ENCODE measurements around the gene GABRR2. TPM values are rescaled to one million over a fixed set of nuclear protein-coding genes. Genes with fewer than 3 reads are reported as not detected.

GABRR2 gene
- total and polyA plus RNA-seq, 2 of the 4 experiments (the other 2 are of a cell fraction) = 0.26 TPM; not detected in 1

GRCh38 chr6:89320012-89320559 lies 5.0 kb upstream of the GABRR2 start:
- no peak overlapping the region for H2BK120ac ChIP-seq (ENCODE audit: low read depth, low read length)
- no peak overlapping the region for H2AFZ ChIP-seq (replicated peaks; ENCODE audit: low read length, poor library complexity)
- no peak overlapping the region for H3K23ac ChIP-seq (ENCODE audit: low read depth, low read length)
- no peaks in the 10 kb centered on the region for H3K79me1 ChIP-seq (ENCODE audit: low read depth in 1 of 2, low read length in 2 of 2)
- H3K4ac ChIP-seq (ENCODE audit: low read depth, low read length) = no peak overlapping the region
- no TSS peak for BruUV-seq (replicated peaks)
- H2BK20ac ChIP-seq (ENCODE audit: low read depth, low read length) = no peak overlapping the region
- no peak overlapping the region for H3K56ac ChIP-seq (ENCODE audit: extremely low read depth, insufficient read depth, low read length)
- H3K9me1 ChIP-seq (ENCODE audit: insufficient read depth, low read length) = no peaks in the 10 kb centered on the region
- dilution Hi-C loops (cut with HindIII; ENCODE audit: low sequenced_read_pairs, unreplicated experiment) = no loop called here
- no peak for ATAC-seq (ENCODE audit: low read depth)
- intact Hi-C loops (cut with micrococcal nuclease) = no loop called here
- H4K8ac ChIP-seq (ENCODE audit: low read depth in 2 of 2, low read length in 2 of 2) = no peak overlapping the region
- H3K9ac ChIP-seq (ENCODE audit: low read depth, low read length) = no peak overlapping the region
- peaks cover 3% of the 10 kb centered on the region; the same call in 1 of the 2 replicates for H3K36me3 ChIP-seq (ENCODE audit: control insufficient read depth, insufficient read depth, low read length)
- no peak overlapping the region for H2AK9ac ChIP-seq (replicated peaks; ENCODE audit: low read depth, low read length, poor library complexity)
- H3K4me1 ChIP-seq (ENCODE audit: control insufficient read depth, insufficient read depth, low read length) = no peaks in the 10 kb centered on the region
- CTCF ChIA-PET = no interaction called here
- TF ChIP-seq MAZ (IDR thresholded peaks at IDR 0.05; ENCODE audit: borderline replicate concordance, low read depth, low read length) = no peak
- no peak for TF ChIP-seq CHD1 (IDR thresholded peaks at IDR 0.05; ENCODE audit: low read depth, low read length)
- no peak for TF ChIP-seq RFX5 (IDR thresholded peaks at IDR 0.05; ENCODE audit: low read depth, low read length)
- TF ChIP-seq MAFK (IDR thresholded peaks at IDR 0.05; ENCODE audit: low read depth, low read length) = no peak
- TF ChIP-seq SMC3 (IDR thresholded peaks at IDR 0.05; ENCODE audit: low read depth, low read length) = no peak
- H4K20me1 ChIP-seq (ENCODE audit: insufficient read depth, low read length) = no peaks in the 10 kb centered on the region
- no peak overlapping the region for H2AK5ac ChIP-seq (ENCODE audit: low read depth, low read length)
- no peak overlapping the region for H2BK15ac ChIP-seq (ENCODE audit: low read depth, low read length)
- WGBS, 2 experiments (ENCODE audit: extremely low coverage in 2 of 2, insufficient read length in 1 of 2) = 96% methylated on average over 3 of the region's 6 CpGs; no CpG with 5 or more reads in 1 of the 2 experiments
- no peak overlapping the region for H3K18ac ChIP-seq (ENCODE audit: low read depth, low read length)
- no peak overlapping the region for H3K14ac ChIP-seq (replicated peaks; ENCODE audit: low read depth, low read length)
- no peaks in the 10 kb centered on the region for H3K27me3 ChIP-seq (ENCODE audit: control insufficient read depth, insufficient read depth, low read length)
- H3K4me2 ChIP-seq (ENCODE audit: low read depth, low read length) = no peak overlapping the region
- no peak overlapping the region for H2BK5ac ChIP-seq (ENCODE audit: low read depth, low read length, poor library complexity, severe bottlenecking)
- no peaks in the 10 kb centered on the region for H3K9me3 ChIP-seq (ENCODE audit: control insufficient read depth, insufficient read depth, low read length)
- H3K27ac ChIP-seq (ENCODE audit: insufficient read depth, low read length) = no peak overlapping the region
- in situ Hi-C loops (cut with MboI; ENCODE audit: low sequenced_read_pairs) = no loop called here
- no peak overlapping the region for H4K5ac ChIP-seq (ENCODE audit: low read depth, low read length)
- H3K4me3 ChIP-seq (ENCODE audit: insufficient read depth, low read depth, low read length) = no peak overlapping the region
- DNase-seq = no peak
- POLR2A ChIA-PET (ENCODE audit: unreplicated experiment) = no interaction called here
- H4K91ac ChIP-seq (ENCODE audit: insufficient read depth, low read depth, low read length) = no peak overlapping the region

Data from IMR-90 (cell line).